K562 (cell line): Measurements from ENCODE around the gene SNAPC2. TPM values are rescaled to one million over a fixed set of nuclear protein-coding genes. Genes with fewer than 3 reads are reported as not detected.

Experiments used
- BHLHE40 ChIP-seq: IDR thresholded peaks from 2 replicates; pipeline ENCODE4 v1.6.1; 2011; ENCODE audit warnings: low read length, improper control_type of control experiment
- CCAR2 ChIP-seq: fragments of 200-400 bp; formaldehyde crosslinking; IDR thresholded peaks from 2 replicates; pipeline ENCODE4 v1.6.1; 2017; ENCODE audit warnings: mild to moderate bottlenecking, low read depth, low read length
- CREM ChIP-seq: IDR thresholded peaks from 2 replicates; pipeline ENCODE4 v1.6.1; 2014; ENCODE audit warnings: antibody characterized with exemption, low read depth
- ELF2 ChIP-seq: fragments of 250-450 bp; sonication (Bioruptor Pico); IDR thresholded peaks from 2 replicates; pipeline ENCODE4 v1.5.0; 2021; ENCODE audit warnings: mild to moderate bottlenecking
- KLF13 ChIP-seq: fragments of 450-650 bp; IDR thresholded peaks from 2 replicates; pipeline ENCODE4 v1.6.1; 2016; ENCODE audit warnings: missing genetic modification characterization, low read depth, mild to moderate bottlenecking, missing compliant biosample characterization, moderate library complexity, borderline replicate concordance
- MCM5 ChIP-seq: fragments of 450-650 bp; IDR thresholded peaks from 2 replicates; pipeline ENCODE4 v1.6.1; 2016; ENCODE audit warnings: low read depth
- NR2C1 ChIP-seq, 2 experiments: fragments of 450-650 bp; IDR thresholded peaks; 2 replicates each; pipeline ENCODE4 v1.6.1; 2017; ENCODE audit warnings: mild to moderate bottlenecking in 2 of 2, antibody characterized with exemption in 1 of 2, inconsistent platforms in 1 of 2, missing compliant biosample characterization in 1 of 2, missing genetic modification characterization in 1 of 2
- POLR2A ChIP-seq: fragments of 450-650 bp; conservative IDR thresholded peaks from 2 replicates; pipeline ENCODE4 v1.6.1; 2016
- SAFB ChIP-seq: fragments of 200-400 bp; formaldehyde crosslinking; IDR thresholded peaks from 2 replicates; pipeline ENCODE4 v1.6.1; 2017; ENCODE audit warnings: low read depth, low read length, borderline replicate concordance
- TAF1 ChIP-seq: IDR thresholded peaks from 2 replicates; pipeline ENCODE4 v1.6.1; 2011; ENCODE audit warnings: mild to moderate bottlenecking, low read length, moderate library complexity; ENCODE audit not compliant: insufficient read depth, control insufficient read depth, severe bottlenecking; ENCODE audit errors: extremely low read depth
- TBL1XR1 ChIP-seq, 2 experiments: IDR thresholded peaks; 2 replicates each; pipeline ENCODE4 v1.6.1; 2012; ENCODE audit warnings: improper control_type of control experiment in 2 of 2, low read length in 2 of 2, mild to moderate bottlenecking in 1 of 2
- TRIM24 ChIP-seq, 2 experiments: fragments of 450-650 bp; IDR thresholded peaks; 2 replicates each; pipeline ENCODE4 v1.6.1; 2016
- ZFX ChIP-seq: sonication (generic); formaldehyde crosslinking; IDR thresholded peaks from 2 replicates; pipeline ENCODE4 v1.8.0; 2022; ENCODE audit warnings: mild to moderate bottlenecking, missing genetic modification reagents, moderate library complexity
- ZNF263 ChIP-seq: sonication (generic); formaldehyde crosslinking; IDR thresholded peaks from 2 replicates; pipeline ENCODE4 v1.8.0; 2022; ENCODE audit warnings: mild to moderate bottlenecking, missing genetic modification reagents, borderline replicate concordance
- polyA plus RNA-seq, 8 experiments: library from polyadenylated mRNA; depleted of rRNA in 4 of 8; stranded (reverse) in 5 of 8; unstranded in 3 of 8; fragments of >200 nt; fragmentation: Nextera tagmentation in 2 of 8; fragmentation: Illumina TruSeq in 1 of 8; extraction: Ambion mirVana in 2 of 8; extraction: Trizol in 1 of 8; gene quantifications; 2 replicates each; pipeline versions ENCODE4 v1.2.1 to v1.2.3, GENCODE V29; 2011 to 2014; ENCODE audit warnings: inconsistent platforms in 1 of 8, missing spikeins in 1 of 8
- total RNA-seq, 7 experiments: library from RNA; depleted of rRNA in 6 of 7; stranded (reverse); fragments of >200 nt in 6 of 7; fragmentation: Illumina TruSeq in 2 of 7; extraction: Trizol in 2 of 7; gene quantifications; 2 replicates each; pipeline versions ENCODE4 v1.2.1 to v1.2.3, GENCODE V29; 2011 to 2021; ENCODE audit warnings: low replicate concordance in 1 of 7
- TF ChIP-seq, protein P1 (sequence below): fragments of 200-800 bp; sonication (Bioruptor generic); IDR thresholded peaks from 2 replicates; pipeline ENCODE4 v1.6.1; 2017; ENCODE audit warnings: missing genetic modification characterization, missing compliant biosample characterization
- TF ChIP-seq, protein P2 (sequence below), 2 experiments: fragments of 450-650 bp; conservative IDR thresholded peaks; 2 replicates each; pipeline ENCODE4 v1.6.1; 2017; ENCODE audit warnings: mild to moderate bottlenecking in 2 of 2, moderate library complexity in 2 of 2
- TF ChIP-seq, protein P3 (sequence below): fragments of 250-450 bp; sonication (Bioruptor Pico); IDR thresholded peaks from 2 replicates; pipeline ENCODE4 v1.8.0; 2021; ENCODE audit warnings: borderline replicate concordance, mild to moderate bottlenecking, moderate library complexity; ENCODE audit not compliant: poor library complexity, severe bottlenecking
- TF ChIP-seq, protein P4 (sequence below): sonication (generic); formaldehyde crosslinking; IDR thresholded peaks from 2 replicates; pipeline ENCODE4 v1.8.0; 2022; ENCODE audit warnings: mild to moderate bottlenecking, missing genetic modification reagents

Gene SNAPC2
- total and polyA plus RNA-seq, 9 of the 15 experiments (the other 6 are each of a cell fraction or from before 2014, with no cell fraction given): 0.59 to 45.1 (median 15.3) TPM

DNA sequence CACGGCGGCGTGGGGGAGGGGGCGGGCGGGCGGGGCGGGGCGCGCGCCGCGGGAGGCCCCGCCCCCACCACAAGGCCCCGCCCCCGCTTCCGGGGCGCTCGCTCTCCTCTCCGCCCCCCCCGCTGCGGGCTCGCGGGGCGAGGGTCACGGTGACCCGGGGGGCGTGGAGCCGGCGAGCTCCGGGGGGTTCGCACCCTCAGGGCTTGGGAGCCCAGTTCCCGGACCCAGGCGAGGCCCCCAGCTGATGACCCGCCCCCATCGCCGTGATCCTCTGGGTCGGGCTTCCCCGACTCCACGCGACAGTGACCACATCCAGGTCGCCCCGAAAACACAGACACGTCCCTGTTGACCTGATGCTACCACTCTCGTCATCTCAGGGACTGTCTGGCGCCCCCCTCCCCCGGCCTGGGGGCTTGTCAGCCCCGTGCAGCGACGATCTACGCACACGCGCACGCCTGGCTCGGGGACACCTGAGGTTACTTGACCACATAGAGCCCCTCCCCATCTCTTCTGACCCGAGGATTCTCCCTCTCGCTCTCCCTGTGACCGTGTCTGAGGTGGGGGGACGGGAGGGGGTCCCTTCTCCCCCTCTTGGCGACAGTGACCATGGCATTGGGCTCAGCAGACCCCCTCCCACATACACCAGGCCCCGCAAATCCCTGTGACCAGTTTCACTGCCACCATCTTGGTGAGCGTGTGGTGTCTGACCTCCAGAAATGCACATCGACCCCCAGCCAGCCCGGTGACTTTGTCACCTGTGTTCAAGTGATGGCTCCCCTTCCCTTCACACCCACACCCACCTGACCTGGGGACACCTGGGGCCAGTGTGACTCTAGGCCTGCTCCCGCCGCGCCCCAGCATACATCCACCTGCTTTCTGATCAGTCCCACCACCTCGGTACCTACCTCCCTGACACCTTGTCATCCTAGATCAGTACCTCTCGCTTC is 15.8 kb upstream of the SNAPC2 start (continued):
- TF ChIP-seq ZNF263 (CRISPR knock-in tag) (0 out of 2 replicates have a peak, but pooled peaks have one; percentile 47), TRIM24 (IDR thresholded peaks at IDR 0.05) (no peak), ZFX (peak; percentile 13; the same call in 1 of the 2 replicates), CREM (0 out of 2 replicates have a peak, but pooled peaks have one; percentile 7), TAF1 (peak; percentile 7), ELF2 (CRISPR knock-in tag) (no peak), MCM5 (no peak), CCAR2 (no peak), SAFB (0 out of 2 replicates have a peak, but pooled peaks have one; percentile 27), BHLHE40 (peak; percentile 43; the same call in 1 of the 2 replicates), TBL1XR1 (IDR thresholded peaks at IDR 0.05; ENCODE audit: low read length in 2 of 2) (0 out of 4 replicates have a peak, but pooled peaks of 1 of the 2 experiments have one; percentile 59), NR2C1 (IDR thresholded peaks at IDR 0.05) (no peak; the same call in 1 of the 2 replicates), NR2C1 (tag; IDR thresholded peaks at IDR 0.05) (peak; percentile 65; the same call in 1 of the 2 replicates), KLF13 (peak; percentile 35; the same call in 1 of the 2 replicates), POLR2A (peak; percentile 25; the same call in 1 of the 2 replicates)
- TF ChIP-seq, protein P1, sequence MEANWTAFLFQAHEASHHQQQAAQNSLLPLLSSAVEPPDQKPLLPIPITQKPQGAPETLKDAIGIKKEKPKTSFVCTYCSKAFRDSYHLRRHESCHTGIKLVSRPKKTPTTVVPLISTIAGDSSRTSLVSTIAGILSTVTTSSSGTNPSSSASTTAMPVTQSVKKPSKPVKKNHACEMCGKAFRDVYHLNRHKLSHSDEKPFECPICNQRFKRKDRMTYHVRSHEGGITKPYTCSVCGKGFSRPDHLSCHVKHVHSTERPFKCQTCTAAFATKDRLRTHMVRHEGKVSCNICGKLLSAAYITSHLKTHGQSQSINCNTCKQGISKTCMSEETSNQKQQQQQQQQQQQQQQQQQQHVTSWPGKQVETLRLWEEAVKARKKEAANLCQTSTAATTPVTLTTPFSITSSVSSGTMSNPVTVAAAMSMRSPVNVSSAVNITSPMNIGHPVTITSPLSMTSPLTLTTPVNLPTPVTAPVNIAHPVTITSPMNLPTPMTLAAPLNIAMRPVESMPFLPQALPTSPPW (CRISPR knock-in tag): peak; percentile 97
- TF ChIP-seq, protein P2, sequence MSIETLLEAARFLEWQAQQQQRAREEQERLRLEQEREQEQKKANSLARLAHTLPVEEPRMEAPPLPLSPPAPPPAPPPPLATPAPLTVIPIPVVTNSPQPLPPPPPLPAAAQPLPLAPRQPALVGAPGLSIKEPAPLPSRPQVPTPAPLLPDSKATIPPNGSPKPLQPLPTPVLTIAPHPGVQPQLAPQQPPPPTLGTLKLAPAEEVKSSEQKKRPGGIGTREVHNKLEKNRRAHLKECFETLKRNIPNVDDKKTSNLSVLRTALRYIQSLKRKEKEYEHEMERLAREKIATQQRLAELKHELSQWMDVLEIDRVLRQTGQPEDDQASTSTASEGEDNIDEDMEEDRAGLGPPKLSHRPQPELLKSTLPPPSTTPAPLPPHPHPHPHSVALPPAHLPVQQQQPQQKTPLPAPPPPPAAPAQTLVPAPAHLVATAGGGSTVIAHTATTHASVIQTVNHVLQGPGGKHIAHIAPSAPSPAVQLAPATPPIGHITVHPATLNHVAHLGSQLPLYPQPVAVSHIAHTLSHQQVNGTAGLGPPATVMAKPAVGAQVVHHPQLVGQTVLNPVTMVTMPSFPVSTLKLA (conservative IDR thresholded peaks at IDR 0.05): peak; percentile 28 to 49; a peak in 3 of 4 replicates
- TF ChIP-seq, protein P3, sequence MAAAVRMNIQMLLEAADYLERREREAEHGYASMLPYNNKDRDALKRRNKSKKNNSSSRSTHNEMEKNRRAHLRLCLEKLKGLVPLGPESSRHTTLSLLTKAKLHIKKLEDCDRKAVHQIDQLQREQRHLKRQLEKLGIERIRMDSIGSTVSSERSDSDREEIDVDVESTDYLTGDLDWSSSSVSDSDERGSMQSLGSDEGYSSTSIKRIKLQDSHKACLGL (CRISPR knock-in tag): no peak
- TF ChIP-seq, protein P4, sequence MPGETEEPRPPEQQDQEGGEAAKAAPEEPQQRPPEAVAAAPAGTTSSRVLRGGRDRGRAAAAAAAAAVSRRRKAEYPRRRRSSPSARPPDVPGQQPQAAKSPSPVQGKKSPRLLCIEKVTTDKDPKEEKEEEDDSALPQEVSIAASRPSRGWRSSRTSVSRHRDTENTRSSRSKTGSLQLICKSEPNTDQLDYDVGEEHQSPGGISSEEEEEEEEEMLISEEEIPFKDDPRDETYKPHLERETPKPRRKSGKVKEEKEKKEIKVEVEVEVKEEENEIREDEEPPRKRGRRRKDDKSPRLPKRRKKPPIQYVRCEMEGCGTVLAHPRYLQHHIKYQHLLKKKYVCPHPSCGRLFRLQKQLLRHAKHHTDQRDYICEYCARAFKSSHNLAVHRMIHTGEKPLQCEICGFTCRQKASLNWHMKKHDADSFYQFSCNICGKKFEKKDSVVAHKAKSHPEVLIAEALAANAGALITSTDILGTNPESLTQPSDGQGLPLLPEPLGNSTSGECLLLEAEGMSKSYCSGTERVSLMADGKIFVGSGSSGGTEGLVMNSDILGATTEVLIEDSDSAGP: no peak
